Measurements from ENCODE around the gene QRFP.
A peak's percentile ranks its signal among the peaks of the same experiment; 100 is the strongest.

QRFP gene

DNA sequence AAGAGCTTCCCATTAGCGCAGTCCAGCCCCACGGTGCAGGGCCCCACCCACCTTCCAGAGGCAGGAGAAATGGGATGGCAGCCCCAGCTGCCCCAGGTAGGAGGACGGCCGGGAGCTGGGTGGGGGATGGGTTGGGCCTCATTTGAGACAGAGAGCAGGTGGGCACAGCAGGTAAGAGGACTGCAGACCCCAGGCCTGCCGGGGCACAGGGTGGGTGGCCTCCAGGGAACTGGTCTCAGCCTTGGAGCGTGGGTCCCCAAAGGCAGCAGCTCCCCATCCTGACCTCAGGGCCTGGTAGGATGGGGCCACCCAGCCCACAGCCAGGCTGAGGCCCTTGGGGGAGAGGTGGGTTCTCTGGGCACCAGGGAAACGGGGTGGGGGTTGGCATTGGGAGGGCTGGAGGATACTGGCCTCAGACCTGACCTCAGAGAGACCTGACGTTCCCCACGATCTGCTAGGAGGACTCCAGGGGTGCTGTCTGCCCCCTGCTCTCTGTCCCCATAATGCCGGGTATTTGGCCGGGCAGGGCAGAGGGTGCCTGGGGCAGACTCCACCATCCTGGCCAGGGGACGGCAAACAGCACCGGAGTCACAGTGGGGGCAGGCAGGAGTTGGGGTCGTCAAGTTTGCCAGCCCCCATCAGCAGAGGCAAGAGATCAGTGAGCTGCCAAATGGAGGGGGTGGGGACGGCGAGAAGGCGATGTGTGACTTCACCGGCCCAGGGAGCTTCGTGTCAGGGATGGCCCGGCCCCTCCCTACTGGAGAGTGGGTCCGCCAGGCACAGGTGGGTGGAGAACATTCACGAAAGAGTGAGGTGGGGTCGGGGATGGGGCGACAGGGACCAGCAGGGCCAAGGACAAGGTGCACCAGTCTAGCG lies 6.8 kb upstream of the QRFP start:
- DNase-seq, result no peak

DNA sequence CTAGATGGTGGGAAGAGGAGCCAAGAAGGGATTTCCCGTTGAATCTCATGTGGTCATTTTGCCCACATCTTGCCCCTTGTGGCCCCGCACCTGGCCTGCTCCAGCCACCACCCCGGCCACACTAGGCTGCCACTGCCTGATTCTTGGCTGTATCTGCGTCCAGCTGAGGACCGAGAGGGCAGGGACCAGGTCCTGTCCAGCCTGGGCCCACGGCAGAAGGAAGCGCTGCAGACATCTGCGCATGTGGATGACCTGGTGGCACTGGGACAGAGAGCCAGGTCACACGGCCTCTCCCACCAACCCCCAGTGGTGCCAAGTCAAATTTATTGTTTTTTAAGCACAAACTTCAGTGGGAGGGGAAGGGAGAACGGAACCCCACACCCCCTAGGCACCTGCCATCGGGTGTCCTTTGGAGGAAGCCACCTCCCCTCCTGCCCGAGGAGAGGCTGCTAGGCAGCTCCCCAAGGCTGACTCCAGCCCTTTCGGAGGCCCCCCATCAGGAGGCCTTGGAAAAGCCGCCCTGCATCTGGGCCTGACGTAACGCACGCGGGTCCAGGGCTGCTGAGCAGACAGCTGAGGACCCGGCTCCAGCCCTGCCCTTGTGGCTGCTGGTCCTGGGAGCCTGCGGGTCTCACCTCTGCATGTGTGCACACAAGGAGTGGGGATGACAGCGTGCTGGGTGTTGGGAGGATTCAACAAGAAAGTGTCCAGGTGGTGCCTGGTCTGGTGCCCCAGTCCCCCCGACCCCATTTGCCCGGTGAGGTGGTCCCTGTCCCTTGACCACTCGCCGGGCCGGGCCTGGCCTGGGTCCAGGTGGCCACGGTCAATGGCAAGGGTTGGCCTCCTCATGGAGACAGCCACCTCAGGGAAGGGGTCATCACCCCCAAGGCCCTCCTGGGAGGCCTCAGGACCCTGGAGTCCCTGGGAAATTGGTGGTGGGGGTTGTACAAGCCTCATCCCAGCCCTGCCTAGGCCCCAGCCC lies 5.9 kb upstream of the QRFP start:
- DNase-seq, result no peak

DNA sequence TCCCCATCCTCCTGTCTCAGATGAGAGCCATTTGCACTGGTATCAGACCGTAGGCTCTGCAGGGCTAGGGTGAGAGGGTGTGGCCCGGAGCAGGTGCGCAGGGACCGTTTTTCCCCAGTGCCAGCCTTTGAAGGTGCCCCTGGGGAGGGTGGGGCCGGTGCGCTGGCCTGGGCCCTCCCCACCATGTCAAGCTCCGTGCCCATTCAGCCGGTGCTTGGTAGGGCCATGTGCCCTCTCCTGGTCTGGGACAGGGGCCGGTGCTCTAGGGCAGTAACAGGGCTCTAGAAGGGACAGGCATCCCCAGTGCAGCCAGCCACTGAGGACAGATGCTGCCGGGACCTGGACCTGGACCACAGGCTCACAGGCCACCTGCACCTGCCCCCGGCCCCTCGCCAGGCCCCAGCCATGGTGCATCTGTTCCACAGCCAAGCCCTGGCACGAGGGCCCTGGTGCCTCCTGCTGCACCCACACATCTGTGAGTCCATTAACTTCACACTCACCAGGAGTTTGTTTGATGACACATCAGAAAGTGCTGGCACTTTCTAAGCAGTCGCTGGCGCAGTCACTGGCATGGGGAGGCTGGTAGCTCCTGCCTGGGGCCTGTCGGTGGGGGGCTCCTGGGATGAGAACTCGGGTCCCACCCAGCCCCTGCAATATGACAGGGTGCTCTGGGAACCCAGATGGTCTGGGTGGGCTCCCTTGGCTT lies 5.0 kb upstream of the QRFP start:
- DNase-seq, result no peak

DNA sequence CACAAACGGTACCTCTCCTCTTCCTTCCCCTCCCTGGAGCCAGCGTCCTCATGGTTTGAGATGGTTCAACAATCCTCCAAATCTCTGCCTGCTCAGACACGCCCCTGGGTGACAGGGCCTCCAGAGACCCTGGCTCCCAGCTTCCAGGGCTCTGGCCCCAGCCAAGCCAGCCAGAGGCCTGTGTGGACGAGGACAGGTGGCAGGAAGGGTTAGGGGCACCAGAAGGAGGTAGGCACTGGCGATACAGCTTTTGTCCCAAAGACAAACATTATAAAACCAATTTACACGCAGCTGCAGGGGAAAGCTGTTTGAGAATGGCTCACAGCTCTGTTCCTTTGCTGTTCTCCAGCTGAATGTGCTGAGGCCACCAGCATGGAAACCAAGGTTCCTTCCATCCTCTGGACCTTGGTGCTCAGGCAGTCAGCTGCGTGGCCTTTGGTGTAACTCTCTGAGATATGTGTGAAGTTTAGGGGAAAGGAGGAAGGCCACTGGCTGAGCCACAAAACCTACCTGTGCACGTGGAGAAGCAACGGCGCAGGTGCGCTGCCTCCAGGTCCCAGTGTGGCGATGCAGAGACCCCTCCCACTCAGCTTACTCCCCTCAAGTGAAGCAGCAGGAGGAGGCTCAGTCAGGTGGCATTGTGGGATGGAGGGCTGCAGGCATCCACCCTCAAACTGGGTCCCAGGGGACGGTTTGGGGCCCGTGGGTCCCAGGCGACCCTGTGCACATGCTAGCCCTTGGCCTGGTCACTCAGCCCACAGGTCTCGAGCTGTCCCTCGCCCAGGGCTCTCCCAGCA lies 4.3 kb upstream of the QRFP start:
- no peak for DNase-seq

DNA sequence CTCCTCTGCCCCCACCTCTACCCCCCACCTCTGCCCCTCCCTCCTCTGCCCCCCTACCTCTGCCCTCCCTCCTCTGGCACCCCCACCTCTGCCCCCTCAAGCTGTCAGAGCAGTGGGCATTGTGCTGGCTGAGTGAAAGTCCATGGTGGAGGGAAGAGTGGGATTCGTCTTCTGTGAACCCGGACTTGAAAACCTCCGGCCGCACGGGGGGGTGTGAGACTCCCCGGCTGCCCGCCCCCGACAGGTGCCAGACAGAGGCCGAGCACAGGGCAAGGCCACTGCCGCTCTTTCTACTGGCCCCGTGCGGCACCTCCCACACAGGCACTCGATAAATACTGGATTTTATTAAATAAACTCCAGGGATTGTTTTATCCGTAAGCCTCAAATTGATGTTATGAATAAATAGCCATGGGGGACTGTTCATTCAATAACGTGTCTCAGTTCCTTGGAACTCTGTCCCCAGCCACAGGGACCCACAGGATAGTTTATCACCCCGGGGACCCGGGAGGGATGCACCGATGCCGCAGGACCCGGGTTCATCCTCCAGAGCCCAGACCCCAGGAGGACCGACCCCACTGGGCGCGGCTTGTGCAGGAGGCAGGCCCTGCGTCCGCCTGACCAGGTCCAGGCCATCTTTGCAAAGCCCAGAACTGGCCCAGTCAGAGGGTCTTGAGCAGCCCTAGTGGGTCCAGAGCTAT lies 2.6 kb upstream of the QRFP start:
- DNase-seq, result no peak

DNA sequence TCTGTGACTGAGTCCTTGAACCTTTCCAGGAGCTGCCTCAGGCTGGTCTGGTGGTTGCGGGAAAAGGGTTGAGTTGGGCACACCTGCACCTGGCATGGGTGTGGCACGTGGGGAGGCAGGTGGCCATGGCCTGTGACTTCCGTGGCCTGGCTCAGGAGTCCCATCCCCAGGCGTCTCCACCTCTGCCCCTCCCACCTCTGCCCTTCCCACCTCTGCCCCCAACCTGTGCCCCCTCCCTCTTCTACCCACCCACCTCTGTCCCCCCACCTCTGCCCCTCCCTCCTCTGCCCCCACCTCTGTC lies 1.9 kb upstream of the QRFP start:
- DNase-seq, result peak; percentile 57

DNA sequence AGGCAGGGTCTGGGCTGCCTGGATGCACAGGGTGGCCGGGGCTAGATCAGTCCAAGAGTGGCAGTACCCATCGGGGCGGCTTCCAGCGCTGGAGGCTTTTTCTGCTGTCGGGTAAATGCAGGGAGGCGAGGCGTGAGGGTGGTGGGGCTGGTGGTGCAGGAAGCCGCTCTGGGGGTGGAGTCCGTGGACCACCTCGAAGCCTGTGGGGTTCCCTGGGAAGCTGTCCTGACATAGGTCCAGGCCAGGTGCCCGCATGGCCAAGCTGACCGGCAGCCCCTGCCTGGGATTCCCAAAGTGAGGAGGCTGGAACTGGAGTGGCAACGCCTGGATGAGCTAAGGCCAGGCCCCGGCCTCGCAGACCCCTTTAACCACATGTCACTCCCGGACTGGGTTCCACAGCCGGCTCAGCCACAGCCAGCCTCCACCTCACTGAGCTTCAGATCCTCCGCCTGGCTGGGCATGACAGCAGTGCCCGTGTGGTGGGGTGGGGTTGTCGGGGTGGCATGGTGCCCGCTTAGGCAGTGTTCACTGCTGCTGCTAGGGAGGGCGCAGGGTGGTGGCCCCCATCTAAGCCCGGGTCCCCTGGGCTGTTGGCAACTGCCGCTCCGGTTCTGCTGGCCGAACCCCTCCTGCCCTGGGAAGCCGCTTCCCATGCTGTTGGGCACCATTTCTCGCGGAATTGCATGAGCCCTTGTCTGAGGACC lies 1.4 kb upstream of the QRFP start:
- DNase-seq, result peak; percentile 33

DNA sequence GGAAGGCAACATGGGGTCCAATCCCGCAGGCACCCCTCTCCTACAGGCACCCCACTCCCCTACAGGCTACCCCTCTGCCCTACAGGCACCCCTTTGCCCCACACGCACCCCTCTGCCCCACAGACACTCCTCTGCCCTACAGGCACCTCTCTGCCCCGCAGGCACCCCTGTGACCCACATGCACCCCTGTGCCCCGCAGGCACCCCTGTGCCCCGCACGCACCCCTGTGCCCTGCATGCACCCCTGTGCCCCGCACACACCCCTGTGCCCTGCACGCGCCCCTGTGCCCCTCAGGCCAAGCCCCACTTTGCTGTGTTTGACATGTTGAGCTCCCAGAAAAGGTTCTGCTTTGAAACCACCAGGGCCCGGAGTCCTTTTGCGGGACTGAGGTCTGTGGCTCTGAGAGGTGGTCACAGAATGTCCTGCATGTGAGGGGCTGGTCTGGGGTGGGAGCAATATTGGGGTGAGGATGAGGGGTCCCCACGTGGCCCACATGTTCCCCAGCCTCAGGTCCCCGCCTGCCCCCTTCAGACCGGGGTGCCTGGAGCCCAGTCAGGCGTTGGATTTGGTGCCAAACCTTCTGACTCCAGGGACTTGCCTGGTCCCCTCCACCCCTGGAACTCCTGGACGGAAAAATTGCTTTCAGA lies 616 bp upstream of the QRFP start:
- DNase-seq, result no peak

DNA sequence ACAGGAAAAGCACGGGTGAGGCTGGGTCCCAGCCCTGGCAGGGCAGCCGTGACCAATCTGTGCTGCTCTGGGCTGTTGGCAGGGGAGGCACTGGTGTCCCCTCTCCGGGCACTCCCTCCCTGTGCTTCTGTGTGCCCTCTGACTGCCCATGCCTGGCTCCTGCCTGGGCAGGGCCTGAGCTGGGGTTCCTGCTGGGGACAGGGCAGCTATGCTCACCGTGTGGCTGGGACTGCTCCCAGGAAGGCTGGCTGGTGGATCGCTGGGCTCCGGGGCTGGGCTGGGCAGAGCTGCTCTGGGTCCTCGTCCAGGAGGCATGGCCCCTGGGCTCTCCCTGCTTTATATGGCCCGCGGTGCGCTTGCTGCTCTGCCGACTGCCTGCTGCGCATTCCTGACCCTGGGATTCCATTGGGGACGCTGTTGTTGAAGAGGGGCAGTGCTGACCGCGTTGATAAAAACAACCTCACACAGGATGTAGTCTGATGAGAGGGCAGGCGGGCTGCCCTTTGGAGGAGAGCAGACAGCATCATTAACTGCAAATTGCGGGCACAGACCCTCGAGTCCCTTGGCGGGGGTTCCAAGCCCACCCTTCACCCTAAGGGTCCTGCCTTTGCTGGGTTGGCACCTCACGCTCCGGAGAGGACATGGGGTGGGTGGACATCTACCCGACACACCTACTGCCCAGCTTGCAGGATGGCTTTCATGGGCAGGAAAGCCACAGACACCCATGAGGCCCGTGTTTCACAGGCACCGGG lies 955 bp downstream of the QRFP start:
- no peak for DNase-seq

DNA sequence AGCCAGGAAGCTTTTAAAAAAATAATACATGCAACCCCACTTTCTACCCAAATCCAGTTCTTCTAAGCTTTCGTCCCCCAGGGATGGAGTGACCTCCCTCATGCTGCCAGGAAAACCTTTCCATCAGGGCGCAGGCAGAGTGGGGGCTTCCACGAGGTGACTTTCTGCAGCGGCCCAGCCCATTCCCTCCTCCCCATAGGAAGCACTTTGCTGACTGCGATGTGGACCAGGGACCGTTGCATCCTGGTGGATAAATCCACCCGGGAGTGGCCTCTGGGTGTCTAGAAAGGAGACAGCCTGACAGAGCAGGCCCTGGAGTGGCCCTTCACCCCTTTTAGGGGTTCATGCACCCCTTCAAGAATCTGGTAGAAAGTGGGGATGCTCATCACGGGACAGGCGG lies 1.6 kb downstream of the QRFP start:
- no peak for DNase-seq

DNA sequence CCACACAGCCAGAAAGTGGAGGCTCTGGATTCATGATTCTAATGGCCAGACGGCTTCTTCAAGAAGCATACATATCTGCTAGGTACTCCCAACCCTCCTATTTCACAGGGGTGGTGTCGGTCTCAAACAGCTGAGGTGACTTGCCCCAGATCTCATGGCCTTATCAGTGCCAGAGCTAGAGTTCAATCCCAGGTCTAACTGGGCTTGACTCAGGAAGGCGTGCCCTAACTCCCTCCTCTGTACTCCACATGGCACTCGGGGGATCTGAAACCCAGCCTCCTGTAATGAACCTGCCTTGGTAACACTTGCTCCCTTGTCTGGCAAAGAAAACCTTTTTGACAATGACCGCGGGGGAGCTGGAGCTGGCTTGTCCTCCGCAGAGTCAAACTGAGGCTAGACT lies 2.1 kb downstream of the QRFP start:
- no peak for DNase-seq

DNA sequence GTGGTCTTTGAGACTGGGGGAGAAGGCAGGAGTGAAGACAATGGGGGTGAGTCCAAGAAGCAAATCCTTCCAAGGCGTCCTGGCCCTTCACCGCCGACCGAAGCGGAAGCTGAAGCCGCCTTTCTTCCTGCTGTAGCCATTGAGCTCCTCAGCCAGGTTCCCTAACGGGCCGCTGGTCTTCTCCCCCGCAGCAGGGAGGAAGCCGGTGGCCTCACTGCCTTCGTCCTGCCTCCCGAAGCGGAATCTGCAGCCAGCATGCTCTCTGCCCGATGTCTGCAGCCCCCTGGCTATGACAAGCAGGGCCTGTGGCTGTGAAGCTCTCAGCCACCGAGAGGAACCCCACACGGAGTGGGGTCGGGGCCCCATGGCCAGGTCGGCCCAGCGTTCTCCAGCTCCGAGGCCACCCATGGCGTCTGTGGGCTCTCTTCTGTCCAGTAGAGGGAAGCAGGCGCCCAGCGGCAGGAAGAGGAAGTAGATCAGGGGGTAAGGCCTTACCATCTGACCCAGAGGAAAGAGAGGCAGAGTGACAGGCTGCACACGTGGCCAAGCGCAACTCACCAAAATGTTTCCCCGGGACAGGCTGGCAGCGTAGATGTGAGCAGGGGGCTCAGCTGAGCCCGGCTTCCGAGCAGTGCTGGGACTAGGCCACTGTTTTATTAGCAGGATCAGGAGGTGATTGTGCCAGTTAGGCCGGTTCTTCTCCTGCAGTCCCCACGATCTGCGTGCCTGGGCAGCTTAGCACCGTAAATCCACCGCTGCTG lies 3.1 kb downstream of the QRFP start:
- DNase-seq, result no peak

DNA sequence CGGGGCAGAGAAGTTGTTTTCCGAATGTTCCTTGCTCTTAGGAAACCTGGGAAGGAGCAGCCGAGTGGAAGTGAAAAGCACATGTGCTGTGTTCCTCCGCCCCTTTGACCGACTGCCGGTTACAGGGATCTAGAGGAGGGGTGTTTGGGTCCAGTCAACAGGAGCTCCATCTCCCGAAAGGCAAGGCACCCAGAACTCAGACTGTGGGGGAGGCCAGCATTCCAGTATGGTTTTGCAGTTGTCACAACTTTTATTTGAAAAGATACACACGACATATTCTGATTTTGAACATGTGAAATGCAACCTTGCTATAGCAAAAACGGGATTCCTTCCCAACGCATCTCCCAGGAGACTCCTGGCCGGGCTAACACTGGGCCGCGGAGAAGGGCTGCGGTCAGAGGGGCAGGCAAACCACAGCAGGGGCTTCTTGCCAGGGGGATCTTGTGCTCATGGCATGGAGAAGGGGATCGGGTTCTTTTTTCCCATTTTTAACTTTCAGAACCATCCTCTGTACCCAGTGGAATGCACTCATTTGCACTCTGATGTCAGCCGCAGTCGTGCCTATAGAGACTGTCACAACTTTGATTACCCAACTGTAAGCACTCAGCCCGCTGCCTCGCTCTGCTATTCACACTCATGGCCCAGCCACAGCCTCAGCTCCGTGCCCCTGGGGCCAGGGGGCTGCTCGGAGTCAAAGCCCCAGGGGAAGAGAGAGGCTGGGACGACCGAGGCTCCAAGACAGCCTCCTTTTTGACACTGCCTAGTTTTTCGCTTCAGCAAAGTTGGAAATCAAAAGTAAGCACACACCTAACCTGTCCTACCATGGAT lies 3.9 kb downstream of the QRFP start:
- DNase-seq, result no peak

DNA sequence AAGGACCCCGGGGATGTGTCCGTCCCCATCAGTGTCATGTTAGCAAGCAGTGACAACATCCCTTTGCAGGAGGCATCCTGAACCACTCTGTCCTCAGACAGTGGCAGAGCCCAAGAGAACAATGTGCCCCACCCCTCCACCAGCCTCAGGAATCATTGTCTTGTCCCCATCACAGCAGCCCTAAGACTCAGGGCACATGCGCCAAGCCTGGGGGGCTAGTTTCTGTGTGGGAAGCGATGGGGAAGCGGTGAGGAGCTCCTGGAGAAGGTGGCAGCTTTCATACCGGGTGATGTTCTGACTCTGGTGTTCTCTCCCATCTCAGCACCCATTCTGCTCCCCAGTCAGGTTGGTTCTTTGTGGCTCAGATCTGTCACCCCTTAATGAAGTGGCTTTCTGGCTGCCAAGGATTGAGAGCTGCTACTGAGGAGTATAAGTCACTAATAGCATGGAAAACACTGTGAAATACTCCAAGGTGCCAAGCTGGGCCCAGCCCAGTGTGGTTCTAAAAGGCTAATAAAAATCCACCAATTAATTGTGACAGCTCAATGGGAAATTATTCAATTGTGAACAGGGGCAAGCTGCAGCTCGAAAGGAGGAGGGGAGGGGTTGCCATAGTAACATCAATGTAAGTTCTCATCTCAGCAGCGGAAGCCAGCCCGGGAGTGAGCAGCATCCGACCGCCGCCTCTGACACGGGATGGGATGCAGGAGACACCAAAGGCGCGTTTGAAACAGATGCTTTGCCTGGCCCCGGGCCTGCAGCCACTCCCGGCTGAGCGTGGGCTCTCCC lies 4.7 kb downstream of the QRFP start:
- no peak for DNase-seq

DNA sequence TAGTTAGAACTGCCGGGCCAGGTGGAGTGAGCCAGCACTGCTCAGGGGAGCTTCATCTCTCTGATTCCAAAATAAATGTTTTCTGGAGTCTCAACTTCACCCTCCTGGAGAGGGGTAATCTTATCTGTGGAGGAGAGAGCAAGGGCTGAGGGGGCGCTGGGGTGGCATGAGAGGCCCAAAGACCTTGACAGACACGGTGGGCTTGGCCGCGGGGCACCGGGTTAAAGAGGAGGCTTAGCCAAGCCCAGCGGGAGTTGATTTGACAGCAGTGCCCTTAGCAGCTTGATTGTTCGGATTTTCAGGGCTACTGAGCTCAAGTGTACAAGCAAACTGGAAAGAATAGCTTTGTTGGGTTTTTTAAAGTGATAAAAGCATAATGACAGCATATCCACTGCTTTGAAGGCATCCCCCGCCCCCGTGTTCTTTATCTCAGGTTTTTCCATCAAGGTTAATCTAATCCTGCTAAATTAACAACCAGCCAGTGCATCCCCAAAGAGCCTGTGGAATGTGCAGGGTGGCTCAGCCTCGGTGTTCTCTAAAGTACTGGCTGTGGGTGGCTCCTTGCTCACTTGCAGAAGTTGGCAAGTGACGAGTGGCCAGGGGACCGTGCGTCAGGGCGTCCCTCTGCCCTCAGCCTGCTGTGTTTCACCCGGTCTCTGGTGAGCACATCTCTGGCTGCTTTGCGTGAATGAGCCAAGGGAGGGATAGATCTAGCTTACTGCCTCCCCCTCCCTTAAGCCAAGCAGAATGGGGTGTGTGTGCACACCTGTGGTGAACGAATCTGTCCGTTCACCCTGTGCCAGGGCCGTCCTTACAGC lies 5.5 kb downstream of the QRFP start:
- DNase-seq, result no peak

DNA sequence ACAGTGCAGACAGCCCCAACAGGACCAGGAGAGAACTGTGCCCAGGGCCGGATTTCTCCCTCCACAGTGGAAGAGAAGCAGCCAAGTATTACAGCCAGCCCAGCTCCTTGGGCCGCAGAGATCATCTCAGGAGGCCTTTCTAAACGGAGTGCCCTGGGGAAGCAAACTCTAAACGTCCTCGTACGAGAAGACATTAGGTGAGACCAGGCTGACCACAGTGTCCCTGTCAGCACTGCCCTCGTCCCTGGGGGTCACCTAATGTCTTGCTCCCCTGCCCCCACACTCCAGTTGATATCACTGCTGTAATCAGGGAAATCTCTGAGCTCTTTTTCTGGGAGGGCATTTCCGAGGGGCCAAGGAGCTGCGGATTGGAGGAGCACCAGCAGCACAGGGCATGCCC lies 6.5 kb downstream of the QRFP start:
- no peak for DNase-seq
